Hypothalamus (tissue), 51 donors: ENCODE data around the gene PHKG1.
A peak's percentile ranks its signal among the peaks of the same experiment; 100 is the strongest.
"Not testable (repeated sequence)": the region's sequence is repeated elsewhere in the genome, so short reads cannot be mapped to it uniquely, and the experiment has no call there.

Source experiments
- DNase-seq, 51 donors: peaks; one replicate each; lab custom pipeline; 2025; lab: John Stamatoyannopoulos, UW

PHKG1 gene

DNA sequence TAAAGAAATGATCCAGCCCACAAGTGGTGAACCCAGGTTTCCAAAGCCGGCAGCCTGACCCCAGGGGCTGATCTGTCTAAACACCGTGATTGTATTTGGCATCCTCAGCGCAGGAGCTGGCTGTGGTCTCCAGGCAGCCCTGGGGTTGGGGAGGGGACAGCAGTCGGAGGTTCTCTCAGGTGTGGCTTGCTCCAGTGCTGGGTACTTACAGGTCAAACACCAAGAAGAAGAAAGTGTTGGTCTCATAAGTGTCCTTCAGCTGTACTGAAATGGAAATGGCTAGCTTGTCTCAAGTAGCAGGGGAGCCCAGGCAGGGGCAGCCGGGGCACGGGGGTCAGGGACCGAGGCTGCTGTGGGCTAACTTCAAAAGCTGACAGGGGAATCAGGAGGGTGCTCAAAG, 6.0 kb downstream of the PHKG1 start:
- DNase-seq = no peak

GRCh38 chr7:56083150-56083785, 9.5 kb downstream of the PHKG1 start:
- peak in 36 of 51 donors; percentile 7 to 68 (median 42) for DNase-seq

- no peak for DNase-seq
Measured at GRCh38 chr7:56081626-56082340, 11.0 kb downstream of the PHKG1 start.

DNA sequence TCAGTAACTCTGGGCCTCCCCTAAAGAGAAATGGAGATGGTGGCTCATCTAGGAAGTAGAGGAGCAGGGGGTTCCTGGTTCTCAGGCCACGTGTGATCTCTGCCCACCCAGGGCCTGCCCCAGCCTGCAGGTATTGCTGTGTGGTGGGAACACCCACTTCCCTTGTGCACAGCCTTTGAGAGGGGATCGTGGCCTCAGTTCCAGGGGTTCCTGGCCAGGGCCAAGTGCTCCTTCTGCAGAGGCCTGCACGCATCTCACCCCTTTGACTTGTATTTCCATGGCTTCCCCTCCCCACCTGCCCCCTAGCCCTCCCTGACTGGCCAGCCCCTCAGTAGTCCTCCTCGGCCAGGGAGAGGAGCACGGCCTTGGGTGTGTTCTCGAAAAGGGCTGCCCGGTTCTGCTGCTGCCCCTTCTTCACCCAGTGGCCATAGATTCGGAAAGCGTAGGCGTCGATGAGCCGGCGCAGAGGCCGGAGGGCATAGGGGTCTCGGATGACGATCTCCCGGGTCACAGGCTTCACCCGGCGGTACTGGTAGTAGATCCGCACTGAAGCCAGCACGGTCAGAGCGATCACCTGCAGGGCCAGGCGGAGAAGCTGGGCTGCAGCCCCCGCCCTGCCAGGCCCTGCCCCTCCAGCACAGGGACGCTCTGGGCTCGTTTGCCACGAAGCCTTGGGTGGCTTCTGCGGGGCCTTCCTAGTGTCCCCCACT, 11.9 kb downstream of the PHKG1 start:
- DNase-seq = not testable (repeated sequence)

GRCh38 chr7:56079450-56080185, 13.1 kb downstream of the PHKG1 start:
- peak in 50 of 51 donors; percentile 13 to 91 (median 70) for DNase-seq

- no peak for DNase-seq
Measured at GRCh38 chr7:56078196-56078595, 14.6 kb downstream of the PHKG1 start.

DNA sequence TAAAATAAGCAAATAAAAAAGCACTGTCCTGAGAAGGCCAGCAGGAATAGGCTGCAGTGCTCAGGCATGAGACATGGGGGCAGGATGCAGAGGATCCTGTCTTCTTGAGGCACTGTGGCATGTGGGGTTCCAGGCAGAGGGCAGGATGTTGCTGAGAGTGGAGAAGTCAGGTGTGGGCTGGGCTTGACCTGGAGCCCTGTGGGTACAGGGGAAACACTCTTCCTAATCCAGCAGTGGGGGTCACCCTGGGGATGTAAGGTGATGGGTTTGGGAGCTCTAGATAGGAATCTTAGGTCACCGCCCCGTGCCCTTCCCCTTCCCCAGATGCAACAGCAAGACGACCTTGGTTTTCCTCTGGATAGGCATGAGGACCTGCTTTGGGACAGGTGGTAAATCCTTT, 15.1 kb downstream of the PHKG1 start:
- DNase-seq = no peak

DNA sequence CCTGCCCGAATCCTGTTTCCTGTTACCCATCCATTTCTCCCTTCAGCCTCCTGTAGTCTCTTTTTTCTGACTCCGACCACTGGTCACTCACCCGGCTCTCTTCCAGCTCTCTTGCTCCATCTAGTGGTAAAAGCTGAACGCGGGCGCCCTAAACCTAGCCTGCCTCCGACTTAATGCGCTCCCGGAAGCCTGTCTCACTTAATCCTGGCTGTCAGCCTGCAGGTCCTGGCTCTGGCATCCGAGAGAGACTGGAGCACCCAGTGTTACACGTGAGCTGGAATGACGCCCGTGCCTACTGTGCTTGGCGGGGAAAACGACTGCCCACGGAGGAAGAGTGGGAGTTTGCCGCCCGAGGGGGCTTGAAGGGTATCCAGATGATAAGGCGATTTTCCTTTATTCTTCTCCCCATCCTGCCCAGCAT, 18.4 kb downstream of the PHKG1 start:
- DNase-seq = peak in 50 of 51 donors; percentile 11 to 82 (median 58)

GRCh38 chr7:56066376-56066775, 26.4 kb downstream of the PHKG1 start:
- not testable (repeated sequence) for DNase-seq

- DNase-seq = peak; percentile 42 to 96 (median 85)
Measured at GRCh38 chr7:56063882-56064625, 28.7 kb downstream of the PHKG1 start, which contains the start of gene SUMF2. Gene SUMF2 (plus strand): TSS chr7:56064286. CDS start chr7:56064312, 26 bp downstream.

- DNase-seq = no peak
Measured at GRCh38 chr7:56063500-56063881, 29.3 kb downstream of the PHKG1 start.

DNA sequence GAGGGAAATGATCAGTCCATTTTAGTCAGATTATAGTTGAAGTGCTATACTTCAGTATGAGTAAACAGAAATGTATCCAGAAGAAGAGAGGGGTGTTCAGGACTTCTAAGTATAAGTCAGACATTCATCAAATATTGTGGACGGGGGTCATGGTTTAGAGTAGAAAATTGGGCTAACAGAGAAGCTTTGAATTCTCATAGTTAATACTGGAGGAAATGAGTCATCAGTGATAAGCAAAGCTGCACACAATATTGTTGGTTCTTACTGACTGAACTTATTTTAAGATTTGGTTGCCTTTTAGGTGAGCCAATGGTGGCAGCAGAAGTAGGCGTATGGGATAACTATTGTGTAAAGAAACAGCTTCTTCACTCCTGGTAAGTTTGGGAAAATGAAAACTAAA, 30.4 kb downstream of the PHKG1 start:
- DNase-seq = no peak

GRCh38 chr7:56053993-56054392, 38.8 kb downstream of the PHKG1 start:
- DNase-seq = no peak

- no peak for DNase-seq
Measured at GRCh38 chr7:56053379-56053778, 39.4 kb downstream of the PHKG1 start.

DNA sequence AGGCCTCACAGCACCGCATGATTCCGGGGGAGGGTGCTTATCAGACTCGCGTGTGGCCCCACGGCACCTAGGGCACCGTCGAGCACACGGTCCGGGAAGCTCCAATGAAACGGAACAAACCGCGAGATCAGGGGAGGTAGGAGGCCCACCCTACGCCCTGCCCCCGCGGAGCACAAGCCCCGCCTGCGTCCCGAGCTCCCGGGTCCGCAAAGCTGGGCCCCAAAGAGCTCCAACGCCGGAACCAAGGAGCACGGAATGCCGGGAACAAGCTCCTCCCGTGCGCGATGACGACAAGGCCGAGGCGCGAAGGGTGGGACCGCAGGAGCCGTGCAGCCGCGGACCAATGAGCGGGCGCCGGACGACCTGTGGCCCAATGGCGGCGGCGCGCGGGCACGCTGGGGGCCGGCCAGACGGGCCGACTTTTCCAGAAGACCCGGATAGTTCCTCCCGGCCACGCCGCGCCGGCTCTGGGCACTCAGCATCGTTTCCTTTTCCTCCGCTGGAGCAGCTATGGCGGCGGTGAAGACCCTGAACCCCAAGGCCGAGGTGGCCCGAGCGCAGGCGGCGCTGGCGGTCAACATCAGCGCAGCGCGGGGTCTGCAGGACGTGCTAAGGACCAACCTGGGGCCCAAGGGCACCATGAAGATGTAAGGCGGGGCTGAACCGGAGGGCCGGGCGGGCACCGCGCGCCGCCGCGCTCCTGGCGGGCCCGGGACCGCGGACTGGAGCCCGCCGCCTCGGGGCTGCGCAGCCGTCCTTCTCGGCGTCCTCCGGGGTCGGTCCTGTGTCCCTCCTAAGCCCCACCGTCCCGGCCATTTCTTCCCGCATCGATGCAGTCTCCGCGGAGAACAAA, 41.2 kb downstream of the PHKG1 start, which contains the start of the genes CCT6A and PSPH:
Gene CCT6A (plus strand): TSS at position 427 of the 853 bp plus-strand sequence. CDS start 84 bp downstream, at position 511.
Gene PSPH (minus strand): TSS at position 106 of the 853 bp plus-strand sequence. CDS start 30,232 bp downstream, outside the sequence.
- peak; percentile 68 to 99 (median 96) for DNase-seq

DNA sequence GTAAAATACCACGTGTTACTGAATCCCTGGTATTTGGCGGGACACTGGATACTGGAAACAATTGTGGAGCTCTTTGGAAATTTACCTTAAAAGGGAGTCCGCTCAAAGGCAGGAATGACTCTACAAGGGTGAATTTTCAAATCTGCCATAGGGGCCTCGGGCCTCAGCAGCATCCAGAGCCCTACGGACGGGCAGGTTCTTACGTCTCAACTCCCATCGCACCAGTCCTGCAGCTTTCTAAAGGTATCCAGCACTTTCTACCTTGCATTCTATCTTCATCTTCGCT, 41.8 kb downstream of the PHKG1 start:
- DNase-seq = no peak

GRCh38 chr7:56048763-56049162, 44.0 kb downstream of the PHKG1 start:
- not testable (repeated sequence) for DNase-seq

- no peak for DNase-seq
Measured at GRCh38 chr7:56048245-56048644, 44.5 kb downstream of the PHKG1 start.
